ENCODE measurements around the gene A1BG. TPM values are rescaled to one million over a fixed set of nuclear protein-coding genes. Genes with fewer than 3 reads are reported as not detected.
"Not testable (repeated sequence)": the region's sequence is repeated elsewhere in the genome, so short reads cannot be mapped to it uniquely, and the experiment has no call there.

The A1BG gene
- total RNA-seq, 1 donor, result 1.3 TPM

GRCh38 chr19:58319241-58319640, 34.1 kb downstream of the A1BG start:
- no peak for TF ChIP-seq CTCF (IDR thresholded peaks at IDR 0.05; ENCODE audit: insufficient read depth, low read depth, low read length)
- H3K4me3 ChIP-seq (ENCODE audit: low read depth, low read length), result no peak overlapping the region
- DNase-seq (ENCODE audit: low read depth), result no peak

- no peak overlapping the region for H3K4me3 ChIP-seq (ENCODE audit: low read depth, low read length)
- no peak for TF ChIP-seq CTCF (IDR thresholded peaks at IDR 0.05; ENCODE audit: insufficient read depth, low read depth, low read length)
- no peak for DNase-seq (ENCODE audit: low read depth)
Observed at GRCh38 chr19:58318297-58318696, 35.0 kb downstream of the A1BG start.

GRCh38 chr19:58317476-58318072, 35.7 kb downstream of the A1BG start:
- no peak overlapping the region for H3K4me3 ChIP-seq (ENCODE audit: low read depth, low read length)
- DNase-seq (ENCODE audit: low read depth), result peak; percentile 60
- no peak for TF ChIP-seq CTCF (IDR thresholded peaks at IDR 0.05; ENCODE audit: insufficient read depth, low read depth, low read length)

- no peak for DNase-seq (ENCODE audit: low read depth)
- no peak overlapping the region for H3K4me3 ChIP-seq (ENCODE audit: low read depth, low read length)
- no peak for TF ChIP-seq CTCF (IDR thresholded peaks at IDR 0.05; ENCODE audit: insufficient read depth, low read depth, low read length)
Observed at GRCh38 chr19:58315580-58315979, 37.7 kb downstream of the A1BG start.

- no peak for TF ChIP-seq CTCF (IDR thresholded peaks at IDR 0.05; ENCODE audit: insufficient read depth, low read depth, low read length)
- no peak overlapping the region for H3K4me3 ChIP-seq (ENCODE audit: low read depth, low read length)
- DNase-seq (ENCODE audit: low read depth), result no peak
Observed at GRCh38 chr19:58311345-58311865, 41.9 kb downstream of the A1BG start.

- not testable (repeated sequence) for H3K4me3 ChIP-seq (ENCODE audit: low read depth, low read length)
- TF ChIP-seq CTCF (IDR thresholded peaks at IDR 0.05; ENCODE audit: insufficient read depth, low read depth, low read length), result peak; percentile 28
- peak; percentile 24 for DNase-seq (ENCODE audit: low read depth)
Observed at GRCh38 chr19:58310685-58311084, 42.6 kb downstream of the A1BG start.

- TF ChIP-seq CTCF (IDR thresholded peaks at IDR 0.05; ENCODE audit: insufficient read depth, low read depth, low read length), result no peak
- no peak for DNase-seq (ENCODE audit: low read depth)
- H3K4me3 ChIP-seq (ENCODE audit: low read depth, low read length), result no peak overlapping the region
Observed at GRCh38 chr19:58307736-58308135, 45.6 kb downstream of the A1BG start.
